ENCODE data around the gene HBB.
"Not testable (repeated sequence)": the region's sequence is repeated elsewhere in the genome, so short reads cannot be mapped to it uniquely, and the experiment has no call there.

GRCh38 chr11:5249807-5250396 is 23.0 kb upstream of the HBB start, which contains the start of gene HBG1:
- not testable (repeated sequence) for TF ChIP-seq MAFK (IDR thresholded peaks at IDR 0.05; ENCODE audit: low read depth, low read length); POLR2A (IDR thresholded peaks at IDR 0.05; ENCODE audit: low read depth, low read length); MXI1 (IDR thresholded peaks at IDR 0.05; ENCODE audit: borderline replicate concordance, low read depth, low read length); ELK1 (IDR thresholded peaks at IDR 0.05; ENCODE audit: borderline replicate concordance, low read depth, low read length)
- TF ChIP-seq, protein P1, sequence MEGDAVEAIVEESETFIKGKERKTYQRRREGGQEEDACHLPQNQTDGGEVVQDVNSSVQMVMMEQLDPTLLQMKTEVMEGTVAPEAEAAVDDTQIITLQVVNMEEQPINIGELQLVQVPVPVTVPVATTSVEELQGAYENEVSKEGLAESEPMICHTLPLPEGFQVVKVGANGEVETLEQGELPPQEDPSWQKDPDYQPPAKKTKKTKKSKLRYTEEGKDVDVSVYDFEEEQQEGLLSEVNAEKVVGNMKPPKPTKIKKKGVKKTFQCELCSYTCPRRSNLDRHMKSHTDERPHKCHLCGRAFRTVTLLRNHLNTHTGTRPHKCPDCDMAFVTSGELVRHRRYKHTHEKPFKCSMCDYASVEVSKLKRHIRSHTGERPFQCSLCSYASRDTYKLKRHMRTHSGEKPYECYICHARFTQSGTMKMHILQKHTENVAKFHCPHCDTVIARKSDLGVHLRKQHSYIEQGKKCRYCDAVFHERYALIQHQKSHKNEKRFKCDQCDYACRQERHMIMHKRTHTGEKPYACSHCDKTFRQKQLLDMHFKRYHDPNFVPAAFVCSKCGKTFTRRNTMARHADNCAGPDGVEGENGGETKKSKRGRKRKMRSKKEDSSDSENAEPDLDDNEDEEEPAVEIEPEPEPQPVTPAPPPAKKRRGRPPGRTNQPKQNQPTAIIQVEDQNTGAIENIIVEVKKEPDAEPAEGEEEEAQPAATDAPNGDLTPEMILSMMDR (conservative IDR thresholded peaks at IDR 0.05; ENCODE audit: low read depth, low read length): not testable (repeated sequence)
